ENCODE results near the gene ADGRV1. TPM values are rescaled to one million over a fixed set of nuclear protein-coding genes. Genes with fewer than 3 reads are reported as not detected.

The ADGRV1 gene
- polyA plus RNA-seq, 1 of the 3 experiments (the other 2 are of a cell fraction), result 0.23 TPM

DNA sequence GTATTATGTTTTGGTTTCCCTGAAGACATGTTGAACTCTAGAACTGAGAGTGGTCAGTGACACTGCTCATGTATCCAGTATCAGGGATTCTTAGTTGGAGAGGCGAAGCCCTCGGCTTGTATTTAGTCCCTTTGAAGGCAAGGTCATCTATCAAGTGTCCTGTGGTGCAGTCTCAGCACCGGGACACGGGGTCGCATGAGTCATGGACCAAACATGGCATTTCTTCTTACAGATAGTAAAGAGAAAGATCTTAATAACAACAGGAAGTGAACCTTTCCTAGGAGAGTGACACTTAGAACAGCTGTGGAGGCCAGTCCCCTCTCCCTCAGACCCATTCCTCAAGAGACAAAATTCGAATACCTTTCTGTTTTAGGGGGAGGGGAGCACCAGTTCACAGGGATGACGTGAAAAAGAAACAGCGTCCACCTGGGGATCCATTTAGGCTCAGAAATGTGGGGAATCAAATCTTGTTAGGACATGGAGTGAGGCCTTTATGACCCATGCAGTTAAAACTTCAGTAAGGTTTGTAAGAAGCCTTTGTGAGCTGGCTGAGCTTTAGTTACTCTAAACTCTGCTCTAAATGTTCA lies 86.5 kb downstream of the ADGRV1 start:
- no peaks in the 10 kb centered on the region for H3K79me2 ChIP-seq (ENCODE audit: insufficient read depth)
- ChIA-PET CTCF (interaction anchor here (0.7 kb wide), 1 partner anchor 1766 kb away, joined by 3 read pairs; no protein-coding TSS in a partner anchor), POLR2A (no interaction called here)
- no peaks in the 10 kb centered on the region for H3K27me3 ChIP-seq (ENCODE audit: insufficient read depth)
- H3K4me1 ChIP-seq (ENCODE audit: control insufficient read depth in 1 of 2, insufficient read depth in 2 of 2, low read depth in 1 of 2, low read length in 1 of 2), result peaks cover 0 to 3% of the 10 kb centered on the region in 2 experiments; a peak in 1 of 4 replicates
- H3K4me3 ChIP-seq (ENCODE audit: low read depth in 2 of 2, low read length in 1 of 2), result no peak overlapping the region
- no peak overlapping the region for H3K4me2 ChIP-seq
- H3K9me3 ChIP-seq, result no peaks in the 10 kb centered on the region
- H3K36me3 ChIP-seq (replicated peaks in 1 of 2; ENCODE audit: control insufficient read depth in 1 of 2, insufficient read depth in 2 of 2, low read length in 1 of 2), result no peaks in the 10 kb centered on the region
- H3F3A ChIP-seq (replicated peaks; ENCODE audit: insufficient read depth), result no peaks in the 10 kb centered on the region
- no peaks in the 10 kb centered on the region for H3K9me2 ChIP-seq
- H4K20me1 ChIP-seq (ENCODE audit: insufficient read depth), result no peaks in the 10 kb centered on the region
- no peak overlapping the region for H2AFZ ChIP-seq (ENCODE audit: low read depth)
- TF ChIP-seq EZH2phosphoT487 (IDR thresholded peaks at IDR 0.05; ENCODE audit: borderline replicate concordance, low read depth), result no peak
- TF ChIP-seq TCF12 (IDR thresholded peaks at IDR 0.05), result no peak
- TF ChIP-seq RCOR1 (IDR thresholded peaks at IDR 0.05; ENCODE audit: low read length), result no peak
- TF ChIP-seq ELF1 (IDR thresholded peaks at IDR 0.05), result no peak
- no peak for TF ChIP-seq RAD21 (IDR thresholded peaks at IDR 0.05; ENCODE audit: low read length)
- TF ChIP-seq, protein P1, sequence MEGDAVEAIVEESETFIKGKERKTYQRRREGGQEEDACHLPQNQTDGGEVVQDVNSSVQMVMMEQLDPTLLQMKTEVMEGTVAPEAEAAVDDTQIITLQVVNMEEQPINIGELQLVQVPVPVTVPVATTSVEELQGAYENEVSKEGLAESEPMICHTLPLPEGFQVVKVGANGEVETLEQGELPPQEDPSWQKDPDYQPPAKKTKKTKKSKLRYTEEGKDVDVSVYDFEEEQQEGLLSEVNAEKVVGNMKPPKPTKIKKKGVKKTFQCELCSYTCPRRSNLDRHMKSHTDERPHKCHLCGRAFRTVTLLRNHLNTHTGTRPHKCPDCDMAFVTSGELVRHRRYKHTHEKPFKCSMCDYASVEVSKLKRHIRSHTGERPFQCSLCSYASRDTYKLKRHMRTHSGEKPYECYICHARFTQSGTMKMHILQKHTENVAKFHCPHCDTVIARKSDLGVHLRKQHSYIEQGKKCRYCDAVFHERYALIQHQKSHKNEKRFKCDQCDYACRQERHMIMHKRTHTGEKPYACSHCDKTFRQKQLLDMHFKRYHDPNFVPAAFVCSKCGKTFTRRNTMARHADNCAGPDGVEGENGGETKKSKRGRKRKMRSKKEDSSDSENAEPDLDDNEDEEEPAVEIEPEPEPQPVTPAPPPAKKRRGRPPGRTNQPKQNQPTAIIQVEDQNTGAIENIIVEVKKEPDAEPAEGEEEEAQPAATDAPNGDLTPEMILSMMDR (IDR thresholded peaks at IDR 0.05), result no peak
- TF ChIP-seq, protein P2, sequence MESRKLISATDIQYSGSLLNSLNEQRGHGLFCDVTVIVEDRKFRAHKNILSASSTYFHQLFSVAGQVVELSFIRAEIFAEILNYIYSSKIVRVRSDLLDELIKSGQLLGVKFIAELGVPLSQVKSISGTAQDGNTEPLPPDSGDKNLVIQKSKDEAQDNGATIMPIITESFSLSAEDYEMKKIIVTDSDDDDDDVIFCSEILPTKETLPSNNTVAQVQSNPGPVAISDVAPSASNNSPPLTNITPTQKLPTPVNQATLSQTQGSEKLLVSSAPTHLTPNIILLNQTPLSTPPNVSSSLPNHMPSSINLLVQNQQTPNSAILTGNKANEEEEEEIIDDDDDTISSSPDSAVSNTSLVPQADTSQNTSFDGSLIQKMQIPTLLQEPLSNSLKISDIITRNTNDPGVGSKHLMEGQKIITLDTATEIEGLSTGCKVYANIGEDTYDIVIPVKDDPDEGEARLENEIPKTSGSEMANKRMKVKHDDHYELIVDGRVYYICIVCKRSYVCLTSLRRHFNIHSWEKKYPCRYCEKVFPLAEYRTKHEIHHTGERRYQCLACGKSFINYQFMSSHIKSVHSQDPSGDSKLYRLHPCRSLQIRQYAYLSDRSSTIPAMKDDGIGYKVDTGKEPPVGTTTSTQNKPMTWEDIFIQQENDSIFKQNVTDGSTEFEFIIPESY (IDR thresholded peaks at IDR 0.05; ENCODE audit: borderline replicate concordance, low read depth), result no peak
- no peak for TF ChIP-seq TEAD4 (IDR thresholded peaks at IDR 0.05; ENCODE audit: borderline replicate concordance, insufficient read depth)
- no peak for TF ChIP-seq FOXM1 (IDR thresholded peaks at IDR 0.05; ENCODE audit: low read depth)
- no peak overlapping the region for H3K27ac ChIP-seq (ENCODE audit: low read depth in 2 of 2, low read length in 1 of 2)
- DNase-seq, result no peak
- H3K9ac ChIP-seq, result no peak overlapping the region
- 55% methylated on average over 8 of the region's 8 CpGs for WGBS (ENCODE audit: low lambda C conversion rate)

DNA sequence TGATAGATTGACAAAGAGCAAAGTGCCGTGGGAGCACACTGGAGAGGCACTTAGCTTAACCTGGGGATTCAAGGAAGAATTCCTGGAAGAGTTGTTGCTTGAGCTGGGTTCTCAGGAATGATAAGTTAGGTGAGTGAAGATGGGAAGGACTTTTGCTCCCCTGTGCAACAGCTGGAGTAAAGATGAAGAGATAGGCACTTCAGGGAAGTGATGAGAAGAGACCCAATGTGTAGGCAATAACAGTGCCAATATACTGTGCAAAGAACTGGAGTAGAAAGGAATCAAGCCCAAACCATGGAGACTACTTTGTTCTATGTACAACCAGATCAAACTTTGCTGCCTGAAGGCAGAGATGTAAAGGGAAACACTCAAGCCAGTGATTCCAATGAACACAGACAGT lies 92.2 kb downstream of the ADGRV1 start:
- WGBS (ENCODE audit: low lambda C conversion rate), result 9% methylated on average over 1 of the region's 1 CpG

More for the DNA sequence above, 92.2 kb downstream of the ADGRV1 start:
- TF ChIP-seq NFIC (IDR thresholded peaks at IDR 0.05; ENCODE audit: borderline replicate concordance), result no peak
- TF ChIP-seq, protein P3, sequence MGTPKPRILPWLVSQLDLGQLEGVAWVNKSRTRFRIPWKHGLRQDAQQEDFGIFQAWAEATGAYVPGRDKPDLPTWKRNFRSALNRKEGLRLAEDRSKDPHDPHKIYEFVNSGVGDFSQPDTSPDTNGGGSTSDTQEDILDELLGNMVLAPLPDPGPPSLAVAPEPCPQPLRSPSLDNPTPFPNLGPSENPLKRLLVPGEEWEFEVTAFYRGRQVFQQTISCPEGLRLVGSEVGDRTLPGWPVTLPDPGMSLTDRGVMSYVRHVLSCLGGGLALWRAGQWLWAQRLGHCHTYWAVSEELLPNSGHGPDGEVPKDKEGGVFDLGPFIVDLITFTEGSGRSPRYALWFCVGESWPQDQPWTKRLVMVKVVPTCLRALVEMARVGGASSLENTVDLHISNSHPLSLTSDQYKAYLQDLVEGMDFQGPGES (IDR thresholded peaks at IDR 0.05; ENCODE audit: low read depth, low read length), result no peak
- TF ChIP-seq SMC3 (IDR thresholded peaks at IDR 0.05; ENCODE audit: low read depth, low read length), result no peak
- TF ChIP-seq, protein P4, sequence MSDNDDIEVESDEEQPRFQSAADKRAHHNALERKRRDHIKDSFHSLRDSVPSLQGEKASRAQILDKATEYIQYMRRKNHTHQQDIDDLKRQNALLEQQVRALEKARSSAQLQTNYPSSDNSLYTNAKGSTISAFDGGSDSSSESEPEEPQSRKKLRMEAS (IDR thresholded peaks at IDR 0.05; ENCODE audit: low read depth), result no peak
- TF ChIP-seq MXI1 (IDR thresholded peaks at IDR 0.05; ENCODE audit: low read depth, low read length), result no peak
- TF ChIP-seq EP300 (IDR thresholded peaks at IDR 0.05; ENCODE audit: borderline replicate concordance in 1 of 2, low read depth in 1 of 2, low read length in 1 of 2), result no peak
- TF ChIP-seq NRF1 (IDR thresholded peaks at IDR 0.05; ENCODE audit: low read depth, low read length), result no peak
- no peak for TF ChIP-seq FOXM1 (IDR thresholded peaks at IDR 0.05; ENCODE audit: low read depth)
- TF ChIP-seq, protein P2 (IDR thresholded peaks at IDR 0.05; ENCODE audit: borderline replicate concordance, low read depth), result no peak
- Histone ChIP-seq H3K9me3 (no peaks in the 10 kb centered on the region), H3K9me2 (no peaks in the 10 kb centered on the region), H3K4me1 (ENCODE audit: control insufficient read depth in 1 of 2, insufficient read depth in 2 of 2, low read depth in 1 of 2, low read length in 1 of 2) (no peaks in the 10 kb centered on the region), H3K27me3 (ENCODE audit: insufficient read depth) (no peaks in the 10 kb centered on the region), H3F3A (replicated peaks; ENCODE audit: insufficient read depth) (no peaks in the 10 kb centered on the region), H3K4me2 (no peak overlapping the region), H3K4me3 (ENCODE audit: low read depth in 2 of 2, low read length in 1 of 2) (no peak overlapping the region), H4K20me1 (ENCODE audit: insufficient read depth) (no peaks in the 10 kb centered on the region), H2AFZ (ENCODE audit: low read depth) (no peak overlapping the region), H3K79me2 (ENCODE audit: insufficient read depth) (no peaks in the 10 kb centered on the region), H3K27ac (ENCODE audit: low read depth in 2 of 2, low read length in 1 of 2) (no peak overlapping the region), H3K36me3 (replicated peaks in 1 of 2; ENCODE audit: control insufficient read depth in 1 of 2, insufficient read depth in 2 of 2, low read length in 1 of 2) (no peaks in the 10 kb centered on the region), H3K9ac (no peak overlapping the region)
- ChIA-PET POLR2A (no interaction called here), CTCF (interaction anchor here (1.2 kb wide), 1 partner anchor 133 kb away, joined by 4 read pairs; no protein-coding TSS in a partner anchor)
- DNase-seq, result no peak

Data from SK-N-SH (cell line).